Measurements from ENCODE around the gene UVRAG. TPM values are rescaled to one million over a fixed set of nuclear protein-coding genes. Genes with fewer than 3 reads are reported as not detected.

Gene UVRAG
- total and polyA plus RNA-seq, 2 of the 4 experiments (the other 2 are of a cell fraction): 5.6 to 10.9 TPM

DNA sequence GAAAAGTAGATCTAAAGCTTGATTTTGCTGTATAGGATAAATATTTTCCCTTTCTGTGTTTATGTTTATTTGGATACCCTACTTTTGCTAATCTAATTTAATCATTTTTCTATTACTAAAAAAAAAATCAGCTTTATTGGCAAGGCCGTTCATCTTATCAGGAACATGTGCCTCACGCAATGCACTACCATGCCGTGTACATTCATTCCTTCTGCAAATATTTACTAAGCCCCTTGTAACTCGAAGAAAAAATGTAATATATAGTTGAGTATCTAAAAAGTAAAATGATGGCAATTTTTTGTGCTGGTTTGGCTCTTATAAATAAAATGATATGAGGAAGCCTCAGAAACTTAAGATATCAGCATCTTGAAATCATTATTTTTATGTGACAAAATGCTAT lies 8.9 kb downstream of the UVRAG start:
- ChIA-PET POLR2A (ENCODE audit: unreplicated experiment) (no interaction called here), CTCF (interaction anchor here (2.0 kb wide), 1 partner anchor 44 kb away, joined by 4 read pairs; no protein-coding TSS in a partner anchor)
- H3K27ac ChIP-seq (ENCODE audit: insufficient read depth, low read length): no peak overlapping the region

More for the DNA sequence above, 8.9 kb downstream of the UVRAG start:
- H3K23ac ChIP-seq (ENCODE audit: low read depth, low read length): no peak overlapping the region
- peaks cover 5% of the 10 kb centered on the region for H3K4me1 ChIP-seq (ENCODE audit: control insufficient read depth, insufficient read depth, low read length)
- H3K4ac ChIP-seq (ENCODE audit: low read depth, low read length): no peak overlapping the region
- no TSS peak for BruUV-seq (replicated peaks)
- H3K9me1 ChIP-seq (ENCODE audit: insufficient read depth, low read length): peaks cover 8% of the 10 kb centered on the region; the same call in 1 of the 2 replicates
- H2AK5ac ChIP-seq (ENCODE audit: low read depth, low read length): no peak overlapping the region
- no peak overlapping the region for H3K14ac ChIP-seq (replicated peaks; ENCODE audit: low read depth, low read length)
- no peak overlapping the region for H4K91ac ChIP-seq (ENCODE audit: insufficient read depth, low read depth, low read length)
- no peak overlapping the region for H4K8ac ChIP-seq (ENCODE audit: low read depth in 2 of 2, low read length in 2 of 2)
- WGBS, 2 experiments (ENCODE audit: extremely low coverage in 2 of 2, insufficient read length in 1 of 2): no CpG with 5 or more reads among the region's 4 CpGs
- H3K4me3 ChIP-seq (ENCODE audit: insufficient read depth, low read depth, low read length): no peak overlapping the region
- H4K5ac ChIP-seq (ENCODE audit: low read depth, low read length): no peak overlapping the region
- H2BK20ac ChIP-seq (ENCODE audit: low read depth, low read length): no peak overlapping the region
- no peak overlapping the region for H3K4me2 ChIP-seq (ENCODE audit: low read depth, low read length)
- no peak overlapping the region for H2AFZ ChIP-seq (replicated peaks; ENCODE audit: low read length, poor library complexity)
- no peak overlapping the region for H2BK15ac ChIP-seq (ENCODE audit: low read depth, low read length)
- no peak overlapping the region for H3K56ac ChIP-seq (ENCODE audit: extremely low read depth, insufficient read depth, low read length)
- H2AK9ac ChIP-seq (replicated peaks; ENCODE audit: low read depth, low read length, poor library complexity): no peak overlapping the region
- H3K36me3 ChIP-seq (ENCODE audit: control insufficient read depth, insufficient read depth, low read length): no peaks in the 10 kb centered on the region
- H3K9me3 ChIP-seq (ENCODE audit: control insufficient read depth, insufficient read depth, low read length): no peaks in the 10 kb centered on the region
- H3K9ac ChIP-seq (ENCODE audit: low read depth, low read length): no peak overlapping the region
- no peak overlapping the region for H3K18ac ChIP-seq (ENCODE audit: low read depth, low read length)
- ATAC-seq (ENCODE audit: low read depth): no peak
- TF ChIP-seq, protein P1, sequence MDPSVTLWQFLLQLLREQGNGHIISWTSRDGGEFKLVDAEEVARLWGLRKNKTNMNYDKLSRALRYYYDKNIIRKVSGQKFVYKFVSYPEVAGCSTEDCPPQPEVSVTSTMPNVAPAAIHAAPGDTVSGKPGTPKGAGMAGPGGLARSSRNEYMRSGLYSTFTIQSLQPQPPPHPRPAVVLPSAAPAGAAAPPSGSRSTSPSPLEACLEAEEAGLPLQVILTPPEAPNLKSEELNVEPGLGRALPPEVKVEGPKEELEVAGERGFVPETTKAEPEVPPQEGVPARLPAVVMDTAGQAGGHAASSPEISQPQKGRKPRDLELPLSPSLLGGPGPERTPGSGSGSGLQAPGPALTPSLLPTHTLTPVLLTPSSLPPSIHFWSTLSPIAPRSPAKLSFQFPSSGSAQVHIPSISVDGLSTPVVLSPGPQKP (IDR thresholded peaks at IDR 0.05; ENCODE audit: borderline replicate concordance, low read depth, low read length): no peak
- TF ChIP-seq NFE2L2 (IDR thresholded peaks at IDR 0.05; ENCODE audit: low read depth, low read length) (no peak), CEBPB (IDR thresholded peaks at IDR 0.05; ENCODE audit: low read depth, low read length) (no peak), MAFK (IDR thresholded peaks at IDR 0.05; ENCODE audit: low read depth, low read length) (no peak), RAD21 (IDR thresholded peaks at IDR 0.05; ENCODE audit: low read length) (no peak), POLR2A (IDR thresholded peaks at IDR 0.05; ENCODE audit: low read depth, low read length) (no peak), RFX5 (IDR thresholded peaks at IDR 0.05; ENCODE audit: low read depth, low read length) (no peak), BHLHE40 (IDR thresholded peaks at IDR 0.05; ENCODE audit: low read depth, low read length) (no peak), CHD1 (IDR thresholded peaks at IDR 0.05; ENCODE audit: low read depth, low read length) (no peak), MAZ (IDR thresholded peaks at IDR 0.05; ENCODE audit: borderline replicate concordance, low read depth, low read length) (no peak), SMC3 (IDR thresholded peaks at IDR 0.05; ENCODE audit: low read depth, low read length) (no peak), RCOR1 (IDR thresholded peaks at IDR 0.05; ENCODE audit: insufficient replicate concordance, low read length) (no peak), FOS (IDR thresholded peaks at IDR 0.05; ENCODE audit: low read depth, low read length) (no peak)
- TF ChIP-seq, protein P2, sequence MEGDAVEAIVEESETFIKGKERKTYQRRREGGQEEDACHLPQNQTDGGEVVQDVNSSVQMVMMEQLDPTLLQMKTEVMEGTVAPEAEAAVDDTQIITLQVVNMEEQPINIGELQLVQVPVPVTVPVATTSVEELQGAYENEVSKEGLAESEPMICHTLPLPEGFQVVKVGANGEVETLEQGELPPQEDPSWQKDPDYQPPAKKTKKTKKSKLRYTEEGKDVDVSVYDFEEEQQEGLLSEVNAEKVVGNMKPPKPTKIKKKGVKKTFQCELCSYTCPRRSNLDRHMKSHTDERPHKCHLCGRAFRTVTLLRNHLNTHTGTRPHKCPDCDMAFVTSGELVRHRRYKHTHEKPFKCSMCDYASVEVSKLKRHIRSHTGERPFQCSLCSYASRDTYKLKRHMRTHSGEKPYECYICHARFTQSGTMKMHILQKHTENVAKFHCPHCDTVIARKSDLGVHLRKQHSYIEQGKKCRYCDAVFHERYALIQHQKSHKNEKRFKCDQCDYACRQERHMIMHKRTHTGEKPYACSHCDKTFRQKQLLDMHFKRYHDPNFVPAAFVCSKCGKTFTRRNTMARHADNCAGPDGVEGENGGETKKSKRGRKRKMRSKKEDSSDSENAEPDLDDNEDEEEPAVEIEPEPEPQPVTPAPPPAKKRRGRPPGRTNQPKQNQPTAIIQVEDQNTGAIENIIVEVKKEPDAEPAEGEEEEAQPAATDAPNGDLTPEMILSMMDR (conservative IDR thresholded peaks at IDR 0.05; ENCODE audit: low read depth, low read length): no peak
- TF ChIP-seq, protein P3, sequence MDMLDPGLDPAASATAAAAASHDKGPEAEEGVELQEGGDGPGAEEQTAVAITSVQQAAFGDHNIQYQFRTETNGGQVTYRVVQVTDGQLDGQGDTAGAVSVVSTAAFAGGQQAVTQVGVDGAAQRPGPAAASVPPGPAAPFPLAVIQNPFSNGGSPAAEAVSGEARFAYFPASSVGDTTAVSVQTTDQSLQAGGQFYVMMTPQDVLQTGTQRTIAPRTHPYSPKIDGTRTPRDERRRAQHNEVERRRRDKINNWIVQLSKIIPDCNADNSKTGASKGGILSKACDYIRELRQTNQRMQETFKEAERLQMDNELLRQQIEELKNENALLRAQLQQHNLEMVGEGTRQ (IDR thresholded peaks at IDR 0.05; ENCODE audit: low read depth, low read length): no peak
- no peak overlapping the region for H2BK5ac ChIP-seq (ENCODE audit: low read depth, low read length, poor library complexity, severe bottlenecking)
- H4K20me1 ChIP-seq (ENCODE audit: insufficient read depth, low read length): peaks cover 10% of the 10 kb centered on the region
- no peaks in the 10 kb centered on the region for H3K27me3 ChIP-seq (ENCODE audit: control insufficient read depth, insufficient read depth, low read length)
- in situ Hi-C loops (cut with MboI; ENCODE audit: low sequenced_read_pairs): no loop called here
- dilution Hi-C loops (cut with HindIII; ENCODE audit: low sequenced_read_pairs, unreplicated experiment): no loop called here
- H3K79me1 ChIP-seq (ENCODE audit: low read depth in 1 of 2, low read length in 2 of 2): peaks cover 25 to 68% of the 10 kb centered on the region in 2 experiments; a peak in 3 of 4 replicates
- no peak overlapping the region for H2BK120ac ChIP-seq (ENCODE audit: low read depth, low read length)
- DNase-seq: no peak
- intact Hi-C loops (cut with micrococcal nuclease): no loop called here

Measured in IMR-90 (cell line).